Gastrocnemius medialis (tissue), 4 donors: ENCODE measurements around the gene FKBP6. TPM values are rescaled to one million over a fixed set of nuclear protein-coding genes. Genes with fewer than 3 reads are reported as not detected.
"Not testable (repeated sequence)": the region's sequence is repeated elsewhere in the genome, so short reads cannot be mapped to it uniquely, and the experiment has no call there.

Source experiments
- ATAC-seq, 2 donors: fragments of 150-250 bp; one replicate each; pipeline ENCODE4 v1.9.1; 2016
- DNase-seq, 2 donors: peaks; one replicate each; pipeline ENCODE4 v3.0.0-alpha.2; 2019
- H3K27ac ChIP-seq, 4 donors: fragments of 200-600 bp; sonication (generic); 1 replicate in 1 of 4; 2 replicates in 3 of 4; pipeline ENCODE4 v1.5.1; 2016 to 2018; ENCODE audit warnings: mild to moderate bottlenecking in 2 of 4, moderate library complexity in 1 of 4
- H3K27me3 ChIP-seq, 3 donors: fragments of 200-600 bp; sonication (generic) in 2 of 3; 1 replicate in 1 of 3; 2 replicates in 2 of 3; pipeline versions ENCODE4 v1.5.1 to v1.6.0; 2016 to 2019; ENCODE audit warnings: mild to moderate bottlenecking in 1 of 3, moderate library complexity in 1 of 3
- H3K36me3 ChIP-seq, 2 donors: fragments of 200-600 bp; sonication (generic) in 1 of 2; one replicate each; pipeline ENCODE4 v1.5.1; 2017 to 2018
- H3K4me1 ChIP-seq, 2 donors: fragments of 200-600 bp; sonication (generic) in 1 of 2; one replicate each; pipeline ENCODE4 v1.5.1; 2016 to 2017; ENCODE audit warnings: mild to moderate bottlenecking in 2 of 2
- H3K4me3 ChIP-seq, 4 donors: fragments of 200-600 bp; sonication (generic) in 3 of 4; 1 replicate in 1 of 4; 2 replicates in 3 of 4; pipeline ENCODE4 v1.5.1; 2016 to 2019; ENCODE audit warnings: mild to moderate bottlenecking in 2 of 4
- H3K9me3 ChIP-seq, 3 donors: fragments of 200-600 bp; sonication (generic) in 2 of 3; 1 replicate in 1 of 3; 2 replicates in 2 of 3; pipeline ENCODE4 v1.5.1; 2016 to 2019
- POLR2A ChIP-seq, 2 donors: fragments of 450-650 bp; IDR thresholded peaks; one replicate each; pipeline ENCODE4 v1.6.1; 2017; ENCODE audit warnings: antibody characterized with exemption in 2 of 2, mild to moderate bottlenecking in 2 of 2, moderate library complexity in 2 of 2
- in situ Hi-C, 4 donors: fragments of 200-750 bp; cut with MboI; loops; one replicate each; pipeline versions ENCODE4 v1.15.0 to v1.8.0; 2017; ENCODE audit warnings: low sequenced_read_pairs in 4 of 4
- intact Hi-C: fragments of 100-400 bp; cut with DNase I; formaldehyde crosslinking; loops from one replicate; pipeline ENCODE4 v1.15.1; 2023; ENCODE audit warnings: low total_unique reads
- total RNA-seq, 4 donors: library from RNA; depleted of rRNA; stranded (reverse); fragments of >200 nt; gene quantifications; one replicate each; pipeline versions ENCODE4 v1.1.0 to v1.2.3, GENCODE V29; 2016
- TF ChIP-seq, protein P1 (sequence below), 5 experiments: fragments of 450-650 bp in 3 of 5; fragments of 200-600 bp in 2 of 5; sonication (generic) in 2 of 5; IDR thresholded peaks in 4 of 5; conservative IDR thresholded peaks in 1 of 5; 1 replicate in 4 of 5; 2 replicates in 1 of 5; pipeline ENCODE4 v1.5.1; 2016 to 2019; ENCODE audit warnings: antibody characterized with exemption in 5 of 5, mild to moderate bottlenecking in 3 of 5, moderate library complexity in 3 of 5

FKBP6 gene
- total RNA-seq, 4 donors from 2014 or later: not detected

DNA sequence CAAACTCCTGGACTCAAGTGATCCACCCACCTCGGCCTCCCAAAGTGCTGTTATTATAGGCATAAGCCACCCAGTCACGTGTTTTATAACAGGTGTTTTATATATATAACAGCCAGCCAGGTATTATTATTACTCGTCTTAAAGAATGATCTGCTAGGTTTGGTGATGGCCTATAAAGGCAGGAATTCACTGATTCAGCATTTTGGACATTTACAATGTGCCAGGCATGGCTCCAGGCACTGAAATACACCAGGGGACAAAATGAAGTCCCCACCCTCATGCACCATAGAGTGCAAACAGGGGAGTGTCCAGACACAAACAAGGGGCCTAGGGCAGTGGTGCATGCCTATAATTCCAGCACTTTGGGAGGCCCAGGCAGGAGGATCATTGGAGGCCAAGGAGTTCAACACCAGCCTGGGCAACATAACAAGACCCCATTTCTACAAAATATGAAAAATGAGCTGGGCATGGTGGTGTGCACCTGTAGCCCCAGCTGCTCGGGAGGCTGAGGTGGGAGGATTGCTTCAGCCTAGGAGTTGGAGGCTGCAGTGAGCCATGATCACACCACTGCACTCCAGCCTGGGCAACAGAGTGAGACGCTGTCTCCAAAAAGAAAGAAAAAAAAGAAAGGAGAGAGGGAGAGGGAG, 4.4 kb upstream of the FKBP6 start:
- ATAC-seq, H3K4me3 ChIP-seq, H3K27me3 ChIP-seq, in situ Hi-C loops, H3K4me1 ChIP-seq, intact Hi-C loops, DNase-seq, H3K36me3 ChIP-seq, H3K27ac ChIP-seq, H3K9me3 ChIP-seq: not testable (repeated sequence)

DNA sequence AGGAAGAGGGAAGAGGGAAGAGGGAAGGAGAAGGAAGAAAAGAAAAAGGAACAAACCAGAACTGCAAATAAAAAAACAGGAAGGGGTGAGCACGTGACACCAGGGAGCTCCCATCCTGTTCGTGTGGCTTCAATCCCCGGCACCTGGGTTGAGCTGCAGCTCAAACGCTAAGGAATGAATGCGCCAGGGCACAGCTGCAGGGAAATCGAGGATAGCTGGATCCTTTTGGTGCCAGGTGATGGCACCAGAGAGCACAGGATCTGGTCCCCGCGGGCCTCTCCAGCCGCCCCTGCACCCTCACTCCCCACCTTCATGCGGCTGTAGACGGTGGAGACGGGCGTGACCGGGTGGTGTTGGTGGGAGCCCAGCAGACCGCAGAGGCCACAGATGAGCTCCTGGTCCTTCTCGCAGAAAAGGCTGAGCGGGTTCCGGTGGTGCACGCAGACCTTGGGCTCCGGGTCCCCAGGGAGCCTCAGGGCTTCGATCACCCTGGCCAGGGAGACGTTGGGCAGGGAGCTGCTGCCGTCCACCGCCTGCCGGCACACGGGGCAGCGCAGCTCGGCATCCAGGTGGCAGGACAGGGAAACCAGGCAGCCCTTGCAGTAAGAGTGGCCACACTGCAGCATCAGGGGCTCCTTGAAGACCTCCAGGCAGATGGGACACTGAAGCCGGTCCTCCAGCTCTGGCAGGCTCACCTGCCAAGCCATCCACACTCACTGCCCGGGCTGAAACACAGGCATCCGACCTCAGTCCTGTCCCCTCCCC, 3.7 kb upstream of the FKBP6 start:
- H3K27me3 ChIP-seq, H3K9me3 ChIP-seq, H3K36me3 ChIP-seq, H3K4me1 ChIP-seq, intact Hi-C loops, H3K27ac ChIP-seq, in situ Hi-C loops: not testable (repeated sequence)
- TF ChIP-seq, protein P1, sequence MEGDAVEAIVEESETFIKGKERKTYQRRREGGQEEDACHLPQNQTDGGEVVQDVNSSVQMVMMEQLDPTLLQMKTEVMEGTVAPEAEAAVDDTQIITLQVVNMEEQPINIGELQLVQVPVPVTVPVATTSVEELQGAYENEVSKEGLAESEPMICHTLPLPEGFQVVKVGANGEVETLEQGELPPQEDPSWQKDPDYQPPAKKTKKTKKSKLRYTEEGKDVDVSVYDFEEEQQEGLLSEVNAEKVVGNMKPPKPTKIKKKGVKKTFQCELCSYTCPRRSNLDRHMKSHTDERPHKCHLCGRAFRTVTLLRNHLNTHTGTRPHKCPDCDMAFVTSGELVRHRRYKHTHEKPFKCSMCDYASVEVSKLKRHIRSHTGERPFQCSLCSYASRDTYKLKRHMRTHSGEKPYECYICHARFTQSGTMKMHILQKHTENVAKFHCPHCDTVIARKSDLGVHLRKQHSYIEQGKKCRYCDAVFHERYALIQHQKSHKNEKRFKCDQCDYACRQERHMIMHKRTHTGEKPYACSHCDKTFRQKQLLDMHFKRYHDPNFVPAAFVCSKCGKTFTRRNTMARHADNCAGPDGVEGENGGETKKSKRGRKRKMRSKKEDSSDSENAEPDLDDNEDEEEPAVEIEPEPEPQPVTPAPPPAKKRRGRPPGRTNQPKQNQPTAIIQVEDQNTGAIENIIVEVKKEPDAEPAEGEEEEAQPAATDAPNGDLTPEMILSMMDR (IDR thresholded peaks at IDR 0.05 in 4 of 5, conservative IDR thresholded peaks at IDR 0.05 in 1 of 5): peak in 3 of 5 experiments; percentile 31 to 55 (median 41)
- DNase-seq: peak; percentile 13 to 42
- ATAC-seq: peak in 1 of 2 donors; percentile 39
- peak overlapping the region in 1 of 4 donors; percentile 11 for H3K4me3 ChIP-seq

DNA sequence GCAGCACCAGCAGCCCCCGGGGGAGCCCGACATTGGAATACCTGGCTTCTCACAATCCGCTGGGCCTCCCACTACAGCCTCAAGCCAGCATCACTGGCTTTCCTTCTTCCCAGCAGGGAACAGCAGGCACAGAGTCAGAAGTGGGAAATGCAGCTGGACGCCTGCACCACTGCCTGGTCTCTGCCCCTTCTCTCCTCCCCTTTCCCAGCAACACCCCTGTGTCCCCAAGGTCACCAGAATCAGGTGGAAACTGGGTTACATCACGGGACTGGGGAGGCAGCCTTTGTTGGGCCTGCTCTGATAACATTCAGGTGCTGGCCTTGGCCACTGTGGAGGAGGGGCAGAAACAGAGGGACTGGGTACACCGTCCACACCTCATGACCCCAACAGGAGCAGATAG, 2.5 kb upstream of the FKBP6 start:
- intact Hi-C loops, in situ Hi-C loops, DNase-seq, ATAC-seq, H3K4me3 ChIP-seq, H3K9me3 ChIP-seq, H3K36me3 ChIP-seq, H3K4me1 ChIP-seq, H3K27ac ChIP-seq, H3K27me3 ChIP-seq: not testable (repeated sequence)

DNA sequence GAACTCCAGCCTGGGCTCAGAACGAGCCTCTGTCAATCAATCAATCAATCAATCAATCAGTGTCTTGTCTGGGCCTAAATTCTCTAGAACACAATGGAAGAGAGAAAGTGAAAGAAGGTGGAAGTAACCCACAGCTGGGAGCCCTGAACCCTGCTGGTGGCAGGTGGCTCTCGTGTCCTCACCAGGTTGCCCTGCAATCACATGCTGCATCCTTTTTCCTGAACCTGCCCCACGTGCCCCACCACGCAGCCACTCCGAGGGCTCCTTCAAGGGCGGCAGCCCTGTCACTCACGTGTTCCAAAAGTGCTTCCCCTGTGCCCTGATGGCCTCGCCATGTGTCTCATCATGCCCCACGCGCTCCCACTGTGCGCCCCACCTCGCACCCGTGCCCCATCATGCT, 512 bp upstream of the FKBP6 start:
- H3K27ac ChIP-seq, intact Hi-C loops, H3K4me1 ChIP-seq, H3K9me3 ChIP-seq, in situ Hi-C loops, H3K4me3 ChIP-seq, ATAC-seq, DNase-seq, H3K36me3 ChIP-seq, H3K27me3 ChIP-seq: not testable (repeated sequence)

DNA sequence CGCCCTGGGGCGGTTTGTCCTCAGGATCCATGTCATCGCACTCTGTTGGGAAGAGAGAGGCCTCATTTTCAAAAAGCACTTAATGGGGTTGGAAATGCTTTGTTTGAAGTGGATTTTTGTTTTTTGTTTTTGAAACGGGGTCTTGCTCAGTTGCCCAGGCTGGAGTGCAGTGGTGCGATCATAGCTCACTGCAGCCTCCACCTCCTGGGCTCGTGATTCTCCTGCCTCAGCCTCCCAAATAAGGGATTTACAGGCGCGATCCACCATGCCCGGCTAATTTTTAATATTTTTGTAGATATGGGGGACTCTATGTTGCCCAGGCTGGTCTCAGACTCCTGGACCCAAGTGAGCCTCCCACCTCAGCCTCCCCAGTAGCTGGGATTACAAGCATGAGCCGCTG, 735 bp downstream of the FKBP6 start:
- no peaks in the 10 kb centered on the region for H3K4me1 ChIP-seq
- intact Hi-C loops: no loop called here
- no peaks in the 10 kb centered on the region for H3K36me3 ChIP-seq
- TF ChIP-seq, protein P1 (IDR thresholded peaks at IDR 0.05 in 4 of 5, conservative IDR thresholded peaks at IDR 0.05 in 1 of 5): no peak
- no peak overlapping the region for H3K4me3 ChIP-seq
- no peaks in the 10 kb centered on the region for H3K27me3 ChIP-seq
- DNase-seq (no peak), ATAC-seq (no peak)
- H3K27ac ChIP-seq: no peak overlapping the region
- no peaks in the 10 kb centered on the region for H3K9me3 ChIP-seq
- in situ Hi-C loops: no loop called here

DNA sequence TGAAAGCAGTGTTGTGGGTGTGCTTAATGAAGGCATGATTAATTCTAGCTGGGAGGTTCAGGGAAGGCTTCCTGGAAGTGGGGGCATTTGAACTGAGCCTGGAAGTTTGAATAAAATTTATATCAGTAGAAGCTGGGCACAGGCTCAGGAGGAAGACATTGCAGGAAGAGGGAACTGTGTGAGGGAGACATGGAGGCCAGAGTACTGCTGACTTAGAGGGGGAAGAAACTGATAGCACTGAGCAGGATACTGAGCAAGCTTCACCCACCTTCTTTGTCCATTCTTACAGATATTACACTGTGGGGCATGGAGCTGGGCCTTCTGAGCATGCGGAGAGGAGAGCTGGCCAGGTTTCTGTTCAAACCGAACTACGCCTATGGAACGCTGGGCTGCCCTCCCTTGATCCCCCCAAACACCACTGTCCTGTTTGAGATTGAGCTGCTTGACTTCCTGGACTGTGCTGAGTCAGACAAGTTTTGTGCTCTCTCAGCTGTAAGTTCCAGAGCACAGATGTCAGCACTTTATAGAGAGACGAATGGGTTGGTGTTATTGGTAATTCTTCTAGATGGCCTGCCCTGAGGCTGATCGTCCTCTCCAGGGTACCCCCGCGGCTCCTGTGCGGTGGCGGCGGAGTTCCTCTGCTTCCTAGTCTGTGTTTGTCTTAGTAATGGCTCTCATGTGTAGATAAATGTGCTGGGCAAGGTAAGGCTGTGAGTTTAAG, 2.1 kb downstream of the FKBP6 start:
- no peaks in the 10 kb centered on the region for H3K4me1 ChIP-seq
- intact Hi-C loops (no loop called here), in situ Hi-C loops (loop anchor here in 1 of 4 donors (10.0 kb wide), 1 partner anchor 115 kb away; no protein-coding TSS in a partner anchor)
- no peak overlapping the region for H3K27ac ChIP-seq
- TF ChIP-seq POLR2A (IDR thresholded peaks at IDR 0.05): no peak
- TF ChIP-seq, protein P1 (IDR thresholded peaks at IDR 0.05 in 4 of 5, conservative IDR thresholded peaks at IDR 0.05 in 1 of 5): no peak
- DNase-seq: no peak
- H3K9me3 ChIP-seq: no peaks in the 10 kb centered on the region
- no peak overlapping the region for H3K4me3 ChIP-seq
- ATAC-seq: no peak
- H3K36me3 ChIP-seq: no peaks in the 10 kb centered on the region
- no peaks in the 10 kb centered on the region for H3K27me3 ChIP-seq
